CD14-positive monocyte (primary cell): ENCODE measurements around the gene ME2. TPM values are rescaled to one million over a fixed set of nuclear protein-coding genes. Genes with fewer than 3 reads are reported as not detected.

Source experiments
- DNase-seq, 3 donors: peaks; one replicate each; pipeline ENCODE4 v3.0.0-alpha.2; 2011 to 2022
- H2AFZ ChIP-seq: 2 replicates; pipeline ENCODE4 v1.6.0; 2012; ENCODE audit warnings: mild to moderate bottlenecking, low read depth, low read length, inconsistent platforms; ENCODE audit not compliant: insufficient read depth, poor library complexity, severe bottlenecking
- H3K27ac ChIP-seq, 2 donors: 1 replicate in 1 of 2; 2 replicates in 1 of 2; pipeline ENCODE4 v1.5.1; 2012 to 2013; ENCODE audit warnings: low read length in 2 of 2, control low read depth in 1 of 2, inconsistent platforms in 1 of 2, low read depth in 1 of 2, mild to moderate bottlenecking in 1 of 2
- H3K27me3 ChIP-seq, 2 donors: one replicate each; pipeline versions ENCODE4 v1.6.0 to v1.6.1; 2011 to 2013; ENCODE audit warnings: low read length in 2 of 2; ENCODE audit not compliant: control insufficient read depth in 2 of 2, insufficient read depth in 2 of 2
- H3K36me3 ChIP-seq, 2 donors: replicated peaks in 1 of 2; 1 replicate in 1 of 2; 2 replicates in 1 of 2; pipeline versions ENCODE4 v1.5.1 to v1.6.1; 2012 to 2013; ENCODE audit warnings: low read length in 2 of 2, control low read depth in 1 of 2, inconsistent platforms in 1 of 2, mild to moderate bottlenecking in 1 of 2; ENCODE audit not compliant: insufficient read depth in 2 of 2, control insufficient read depth in 1 of 2
- H3K4me1 ChIP-seq, 2 donors: 1 replicate in 1 of 2; 2 replicates in 1 of 2; pipeline versions ENCODE4 v1.5.1 to v1.6.1; 2012 to 2013; ENCODE audit warnings: low read length in 2 of 2, control low read depth in 1 of 2, inconsistent platforms in 1 of 2, mild to moderate bottlenecking in 1 of 2, moderate library complexity in 1 of 2; ENCODE audit not compliant: insufficient read depth in 2 of 2, control insufficient read depth in 1 of 2
- H3K4me2 ChIP-seq: replicated peaks from 2 replicates; pipeline ENCODE3; 2012; ENCODE audit warnings: low read length, moderate library complexity, mild to moderate bottlenecking; ENCODE audit not compliant: poor library complexity, severe bottlenecking; ENCODE audit errors: extremely low read depth
- H3K4me3 ChIP-seq, 3 experiments: fragments of 200-600 bp in 1 of 3; sonication (generic) in 1 of 3; replicated peaks in 1 of 3; 1 replicate in 2 of 3; 2 replicates in 1 of 3; pipeline ENCODE4 v1.5.1; 2011 to 2013; ENCODE audit warnings: low read length in 3 of 3, mild to moderate bottlenecking in 3 of 3, control low read depth in 2 of 3, low read depth in 2 of 3, inconsistent platforms in 1 of 3, moderate library complexity in 1 of 3
- H3K79me2 ChIP-seq: 2 replicates; pipeline ENCODE4 v1.6.0; 2012; ENCODE audit warnings: mild to moderate bottlenecking, control low read depth, inconsistent platforms, low read length, moderate library complexity; ENCODE audit not compliant: insufficient read depth
- H3K9ac ChIP-seq: 2 replicates; pipeline ENCODE4 v1.6.0; 2017; ENCODE audit warnings: low read length, mild to moderate bottlenecking; ENCODE audit not compliant: insufficient read depth, poor library complexity, severe bottlenecking
- H3K9me3 ChIP-seq, 2 donors: replicated peaks in 1 of 2; 1 replicate in 1 of 2; 2 replicates in 1 of 2; pipeline versions ENCODE4 v1.5.1 to v1.6.1; 2012 to 2013; ENCODE audit warnings: low read length in 2 of 2, control low read depth in 1 of 2; ENCODE audit not compliant: control insufficient read depth in 1 of 2, insufficient read depth in 1 of 2
- H4K20me1 ChIP-seq: 2 replicates; pipeline ENCODE4 v1.6.0; 2012; ENCODE audit warnings: mild to moderate bottlenecking, low read length, control low read depth, moderate library complexity; ENCODE audit not compliant: insufficient read depth
- H3K27ac Mint-ChIP-seq, 7 donors: one replicate each; pipeline ENCODE4 v1.8.0; 2020; ENCODE audit warnings: mild to moderate bottlenecking in 7 of 7, mixed read lengths in 7 of 7, moderate library complexity in 6 of 7, inconsistent platforms in 2 of 7
- H3K27me3 Mint-ChIP-seq, 3 donors: one replicate each; pipeline ENCODE4 v1.8.0; 2021 to 2022; ENCODE audit warnings: low read depth in 3 of 3, mild to moderate bottlenecking in 3 of 3, mixed read lengths in 3 of 3, moderate library complexity in 3 of 3, inconsistent platforms in 1 of 3
- H3K36me3 Mint-ChIP-seq, 2 donors: one replicate each; pipeline ENCODE4 v1.8.0; 2020; ENCODE audit warnings: mixed read lengths in 2 of 2, inconsistent platforms in 1 of 2, mild to moderate bottlenecking in 1 of 2
- H3K4me1 Mint-ChIP-seq: one replicate; pipeline ENCODE4 v1.8.0; 2020; ENCODE audit warnings: mild to moderate bottlenecking, mixed read lengths
- H3K4me3 Mint-ChIP-seq, 2 donors: one replicate each; pipeline ENCODE4 v1.8.0; 2020; ENCODE audit warnings: mild to moderate bottlenecking in 2 of 2, mixed read lengths in 2 of 2, moderate library complexity in 1 of 2
- H3K9me3 Mint-ChIP-seq, 7 donors: one replicate each; pipeline ENCODE4 v1.8.0; 2020 to 2022; ENCODE audit warnings: mixed read lengths in 7 of 7, mild to moderate bottlenecking in 6 of 7, moderate library complexity in 6 of 7, inconsistent platforms in 2 of 7
- CTCF ChIP-seq: fragments of 200-600 bp; IDR thresholded peaks from one replicate; pipeline ENCODE4 v1.8.0; 2022; ENCODE audit warnings: antibody characterized with exemption, mild to moderate bottlenecking
- WGBS: methylation state at CpG from one replicate; pipeline ENCODE4 v1.1.5; 2013; ENCODE audit warnings: missing lambda C conversion rate; ENCODE audit not compliant: insufficient coverage; 5-methylcytosine and 5-hydroxymethylcytosine counted together
- intact Hi-C, 2 donors: fragments of 100-400 bp; cut with micrococcal nuclease; formaldehyde crosslinking; loops; one replicate each; pipeline versions ENCODE4 v1.15.0 to v1.15.1; 2023
- polyA plus RNA-seq, 3 donors: library from polyadenylated mRNA; depleted of rRNA in 1 of 3; unstranded in 2 of 3; stranded (reverse) in 1 of 3; fragments of 300-500 nt in 2 of 3; fragments of >200 nt in 1 of 3; fragmentation: Illumina TruSeq in 2 of 3; gene quantifications; 1 replicate in 2 of 3; 2 replicates in 1 of 3; pipeline ENCODE4 v1.2.3, GENCODE V29; 2012 to 2021

The ME2 gene
- polyA plus RNA-seq, 3 donors, result 48.7 to 93.8 (median 71.7) TPM

DNA sequence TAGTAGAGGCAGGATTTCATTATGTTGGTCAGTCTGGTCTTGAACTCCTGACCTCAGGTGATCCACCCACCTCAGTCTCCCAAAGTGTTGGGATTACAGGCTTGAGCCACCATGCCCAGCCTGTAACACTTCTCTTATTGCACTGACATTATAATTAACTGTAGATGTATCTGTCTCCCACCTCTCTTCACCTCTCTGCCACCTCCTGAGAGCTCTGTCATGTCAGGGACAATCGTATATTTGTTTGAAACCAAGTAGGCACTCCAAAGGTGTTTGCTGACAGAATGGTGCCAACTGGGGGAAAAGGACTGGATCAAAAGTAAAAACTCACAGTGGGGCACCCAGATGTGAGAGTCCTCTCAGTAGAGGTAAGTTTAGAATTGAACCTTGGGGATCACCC, 17.3 kb upstream of the ME2 start:
- Histone ChIP-seq H2AFZ (no peak overlapping the region), H4K20me1 (no peaks in the 10 kb centered on the region), H3K9me3 (no peaks in the 10 kb centered on the region), H3K79me2 (no peaks in the 10 kb centered on the region), H3K4me3 (peak overlapping the region in 1 of 3 experiments; percentile 57), H3K27me3 (no peaks in the 10 kb centered on the region), H3K27ac (peak overlapping the region; percentile 82 to 85), H3K4me2 (peak overlapping the region; percentile 35), H3K36me3 (no peaks in the 10 kb centered on the region), H3K9ac (no peak overlapping the region), H3K4me1 (peaks cover 38 to 41% of the 10 kb centered on the region in 2 donors)
- 88% methylated on average over 1 of the region's 1 CpG for WGBS
- no peak for TF ChIP-seq CTCF
- peaks cover 48% of the 10 kb centered on the region for H3K4me1 Mint-ChIP-seq
- intact Hi-C loops, result no loop called here
- no peak overlapping the region for H3K4me3 Mint-ChIP-seq
- no peaks in the 10 kb centered on the region for H3K36me3 Mint-ChIP-seq
- H3K9me3 Mint-ChIP-seq, result no peaks in the 10 kb centered on the region
- H3K27me3 Mint-ChIP-seq, result peaks cover 0 to 2% (median 0%) of the 10 kb centered on the region in 3 donors
- no peak for DNase-seq
- peak overlapping the region; percentile 87 to 95 (median 94) for H3K27ac Mint-ChIP-seq

DNA sequence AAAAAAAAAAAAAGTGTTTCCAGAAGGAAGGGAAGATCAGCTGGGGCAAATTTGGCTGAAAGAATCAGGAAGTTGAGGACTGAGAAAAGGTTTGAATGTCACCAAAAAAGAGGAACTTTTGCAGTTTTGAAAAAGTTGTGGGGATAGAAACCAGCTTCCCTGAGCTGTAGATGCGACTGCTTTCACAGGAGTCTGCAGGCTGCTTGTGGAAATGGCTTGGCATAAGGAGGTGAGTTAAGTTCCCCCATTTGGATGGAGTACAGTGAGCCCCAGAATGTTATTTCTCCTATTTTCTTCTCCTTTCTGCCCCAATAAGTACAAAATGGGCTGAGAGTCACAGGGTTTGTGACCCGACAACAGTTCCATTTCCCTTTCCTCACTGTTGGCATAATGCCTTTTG, 16.5 kb upstream of the ME2 start:
- Histone ChIP-seq H3K4me3 (peak overlapping the region in 1 of 3 experiments; percentile 57), H3K36me3 (no peaks in the 10 kb centered on the region), H3K4me2 (peak overlapping the region; percentile 35), H3K9ac (no peak overlapping the region), H3K9me3 (no peaks in the 10 kb centered on the region), H3K79me2 (no peaks in the 10 kb centered on the region), H3K4me1 (peaks cover 31 to 38% of the 10 kb centered on the region in 2 donors), H2AFZ (peak overlapping the region; percentile 49), H3K27ac (peak overlapping the region; percentile 82 to 85), H3K27me3 (no peaks in the 10 kb centered on the region), H4K20me1 (no peaks in the 10 kb centered on the region)
- Mint-ChIP-seq H3K27me3 (peaks cover 0 to 2% (median 0%) of the 10 kb centered on the region in 3 donors), H3K4me1 (peaks cover 49% of the 10 kb centered on the region), H3K27ac (peak overlapping the region; percentile 87 to 95 (median 94)), H3K9me3 (peaks cover 0 to under 1% (median 0%) of the 10 kb centered on the region in 7 donors), H3K36me3 (no peaks in the 10 kb centered on the region), H3K4me3 (peak overlapping the region; percentile 50 to 79)
- peak; percentile 73 to 89 (median 84) for DNase-seq
- no peak for TF ChIP-seq CTCF
- 0% methylated on average over 2 of the region's 2 CpGs for WGBS
- intact Hi-C loops, result no loop called here
